ENCODE data around the gene CYSLTR2.

Gene CYSLTR2

DNA sequence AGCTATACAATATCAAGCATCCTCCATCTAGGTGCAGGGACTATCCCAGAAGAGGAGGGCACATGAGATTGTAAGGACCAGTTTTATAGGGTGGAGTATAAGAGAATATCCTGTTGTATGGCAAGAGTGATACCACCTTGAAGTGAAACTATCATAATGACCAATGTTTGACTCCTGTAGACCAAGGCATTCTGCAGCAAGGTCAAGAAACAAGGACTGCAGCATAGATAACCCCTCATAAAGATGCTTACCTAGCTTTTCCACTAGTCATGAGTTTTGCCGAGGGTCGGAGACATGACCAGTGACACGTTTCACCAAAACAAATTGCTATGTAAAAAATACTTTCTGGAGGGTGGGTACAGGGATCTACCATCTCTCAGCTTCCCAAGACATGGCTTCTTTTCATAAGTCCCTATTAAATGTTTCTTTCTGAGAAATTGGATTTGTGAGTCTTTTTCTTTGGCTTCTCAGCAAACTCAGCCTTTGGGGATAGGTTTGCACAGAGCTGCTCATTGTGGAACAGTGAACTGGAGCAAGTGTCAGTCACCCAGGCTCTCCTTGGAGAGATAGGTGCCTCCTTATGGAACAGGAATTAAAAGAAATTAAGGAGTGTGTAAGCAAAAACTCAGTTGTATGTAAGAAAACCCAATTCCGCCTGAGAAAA, 28.2 kb upstream of the CYSLTR2 start:
- TF ChIP-seq ZIC2 (tag by site-specific recombination; IDR thresholded peaks at IDR 0.05) (no peak), HOXA7 (CRISPR knock-in tag; IDR thresholded peaks at IDR 0.05; ENCODE audit: borderline replicate concordance) (no peak), SCRT2 (tag by site-specific recombination; IDR thresholded peaks at IDR 0.05) (no peak), SCRT1 (tag by site-specific recombination; IDR thresholded peaks at IDR 0.05; ENCODE audit: borderline replicate concordance) (no peak), ZNF184 (tag by site-specific recombination; IDR thresholded peaks at IDR 0.05) (no peak), ZFHX2 (tag by site-specific recombination; conservative IDR thresholded peaks at IDR 0.05) (no peak), ZNF521 (tag by site-specific recombination; IDR thresholded peaks at IDR 0.05) (no peak), BCL11B (tag by site-specific recombination; IDR thresholded peaks at IDR 0.05; ENCODE audit: low read depth) (no peak), ZNF571 (tag by site-specific recombination; IDR thresholded peaks at IDR 0.05) (no peak)
- TF ChIP-seq, protein P1, sequence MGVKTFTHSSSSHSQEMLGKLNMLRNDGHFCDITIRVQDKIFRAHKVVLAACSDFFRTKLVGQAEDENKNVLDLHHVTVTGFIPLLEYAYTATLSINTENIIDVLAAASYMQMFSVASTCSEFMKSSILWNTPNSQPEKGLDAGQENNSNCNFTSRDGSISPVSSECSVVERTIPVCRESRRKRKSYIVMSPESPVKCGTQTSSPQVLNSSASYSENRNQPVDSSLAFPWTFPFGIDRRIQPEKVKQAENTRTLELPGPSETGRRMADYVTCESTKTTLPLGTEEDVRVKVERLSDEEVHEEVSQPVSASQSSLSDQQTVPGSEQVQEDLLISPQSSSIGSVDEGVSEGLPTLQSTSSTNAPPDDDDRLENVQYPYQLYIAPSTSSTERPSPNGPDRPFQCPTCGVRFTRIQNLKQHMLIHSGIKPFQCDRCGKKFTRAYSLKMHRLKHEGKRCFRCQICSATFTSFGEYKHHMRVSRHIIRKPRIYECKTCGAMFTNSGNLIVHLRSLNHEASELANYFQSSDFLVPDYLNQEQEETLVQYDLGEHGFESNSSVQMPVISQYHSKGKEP (tag by site-specific recombination; IDR thresholded peaks at IDR 0.05) = no peak
- TF ChIP-seq, protein P2, sequence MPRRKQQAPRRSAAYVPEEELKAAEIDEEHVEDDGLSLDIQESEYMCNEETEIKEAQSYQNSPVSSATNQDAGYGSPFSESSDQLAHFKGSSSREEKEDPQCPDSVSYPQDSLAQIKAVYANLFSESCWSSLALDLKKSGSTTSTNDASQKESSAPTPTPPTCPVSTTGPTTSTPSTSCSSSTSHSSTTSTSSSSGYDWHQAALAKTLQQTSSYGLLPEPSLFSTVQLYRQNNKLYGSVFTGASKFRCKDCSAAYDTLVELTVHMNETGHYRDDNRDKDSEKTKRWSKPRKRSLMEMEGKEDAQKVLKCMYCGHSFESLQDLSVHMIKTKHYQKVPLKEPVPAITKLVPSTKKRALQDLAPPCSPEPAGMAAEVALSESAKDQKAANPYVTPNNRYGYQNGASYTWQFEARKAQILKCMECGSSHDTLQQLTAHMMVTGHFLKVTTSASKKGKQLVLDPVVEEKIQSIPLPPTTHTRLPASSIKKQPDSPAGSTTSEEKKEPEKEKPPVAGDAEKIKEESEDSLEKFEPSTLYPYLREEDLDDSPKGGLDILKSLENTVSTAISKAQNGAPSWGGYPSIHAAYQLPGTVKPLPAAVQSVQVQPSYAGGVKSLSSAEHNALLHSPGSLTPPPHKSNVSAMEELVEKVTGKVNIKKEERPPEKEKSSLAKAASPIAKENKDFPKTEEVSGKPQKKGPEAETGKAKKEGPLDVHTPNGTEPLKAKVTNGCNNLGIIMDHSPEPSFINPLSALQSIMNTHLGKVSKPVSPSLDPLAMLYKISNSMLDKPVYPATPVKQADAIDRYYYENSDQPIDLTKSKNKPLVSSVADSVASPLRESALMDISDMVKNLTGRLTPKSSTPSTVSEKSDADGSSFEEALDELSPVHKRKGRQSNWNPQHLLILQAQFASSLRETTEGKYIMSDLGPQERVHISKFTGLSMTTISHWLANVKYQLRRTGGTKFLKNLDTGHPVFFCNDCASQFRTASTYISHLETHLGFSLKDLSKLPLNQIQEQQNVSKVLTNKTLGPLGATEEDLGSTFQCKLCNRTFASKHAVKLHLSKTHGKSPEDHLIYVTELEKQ (tag by site-specific recombination; IDR thresholded peaks at IDR 0.05; ENCODE audit: borderline replicate concordance) = no peak
- CTCF ChIA-PET = no interaction called here

GRCh38 chr13:48626077-48626449, 27.7 kb upstream of the CYSLTR2 start:
- Histone ChIP-seq H3K4me1 (ENCODE audit: control insufficient read depth, insufficient read depth, low read length) (no peaks in the 10 kb centered on the region), H3K27ac (ENCODE audit: extremely low read depth, low read depth, low read length) (no peak overlapping the region), H3K36me3 (ENCODE audit: control insufficient read depth in 2 of 2, insufficient read depth in 1 of 2, low read length in 2 of 2) (no peaks in the 10 kb centered on the region), H3K4me3 (ENCODE audit: low read depth, low read length) (no peak overlapping the region), H3K9me3 (ENCODE audit: control insufficient read depth, insufficient read depth, low read depth, low read length) (no peaks in the 10 kb centered on the region)
- ChIA-PET CTCF (no interaction called here), POLR2A (no interaction called here)
- TF ChIP-seq ZNF24 (tag by site-specific recombination; IDR thresholded peaks at IDR 0.05) = no peak
- TF ChIP-seq ZNF561 (tag by site-specific recombination; IDR thresholded peaks at IDR 0.05; ENCODE audit: borderline replicate concordance) = no peak
- TF ChIP-seq ZNF707 (tag by site-specific recombination; IDR thresholded peaks at IDR 0.05) = no peak
- no peak for TF ChIP-seq PRDM10 (tag by site-specific recombination; IDR thresholded peaks at IDR 0.05)
- TF ChIP-seq TRIM28 (IDR thresholded peaks at IDR 0.05; ENCODE audit: borderline replicate concordance, low read length) = no peak
- TF ChIP-seq ZNF146 (tag by site-specific recombination; IDR thresholded peaks at IDR 0.05) = no peak
- TF ChIP-seq HOXD13 (CRISPR knock-in tag; IDR thresholded peaks at IDR 0.05; ENCODE audit: borderline replicate concordance) = no peak
- no peak for TF ChIP-seq KLF7 (tag by site-specific recombination; IDR thresholded peaks at IDR 0.05; ENCODE audit: borderline replicate concordance)
- no peak for TF ChIP-seq ZSCAN18 (tag by site-specific recombination; IDR thresholded peaks at IDR 0.05)
- TF ChIP-seq BCL11A (tag by site-specific recombination; IDR thresholded peaks at IDR 0.05; ENCODE audit: low read depth) = no peak
- no peak for TF ChIP-seq ZNF16 (tag by site-specific recombination; IDR thresholded peaks at IDR 0.05; ENCODE audit: low read depth)
- TF ChIP-seq ZNF394 (tag by site-specific recombination; IDR thresholded peaks at IDR 0.05; ENCODE audit: borderline replicate concordance) = no peak
- no peak for TF ChIP-seq ZNF341 (tag by site-specific recombination; IDR thresholded peaks at IDR 0.05; ENCODE audit: low read depth)
- TF ChIP-seq ZNF211 (tag by site-specific recombination; IDR thresholded peaks at IDR 0.05; ENCODE audit: low read depth) = no peak
- no peak for TF ChIP-seq ZBTB8A (tag by site-specific recombination; IDR thresholded peaks at IDR 0.05)
- no peak for TF ChIP-seq ZNF623 (tag by site-specific recombination; IDR thresholded peaks at IDR 0.05)

More for the DNA sequence above, 28.2 kb upstream of the CYSLTR2 start:
- Histone ChIP-seq H3K27ac (ENCODE audit: extremely low read depth, low read depth, low read length) (no peak overlapping the region), H3K36me3 (ENCODE audit: control insufficient read depth in 2 of 2, insufficient read depth in 1 of 2, low read length in 2 of 2) (no peaks in the 10 kb centered on the region), H3K4me1 (ENCODE audit: control insufficient read depth, insufficient read depth, low read length) (no peaks in the 10 kb centered on the region), H3K4me3 (ENCODE audit: low read depth, low read length) (no peak overlapping the region), H3K9me3 (ENCODE audit: control insufficient read depth, insufficient read depth, low read depth, low read length) (no peaks in the 10 kb centered on the region)
- POLR2A ChIA-PET = no interaction called here

Data from HEK293 (cell line).